Activated CD8-positive, alpha-beta memory T cell treated with anti-CD3 and anti-CD28 coated beads, Interleukin-2, amount 10 ng/mL, durations not matched to agents 7 days and 5 days (primary cell): Measurements from ENCODE around the gene MEF2D. TPM values are rescaled to one million over a fixed set of nuclear protein-coding genes. Genes with fewer than 3 reads are reported as not detected.
A peak's percentile ranks its signal among the peaks of the same experiment; 100 is the strongest.

Experiments
- ATAC-seq: fragments of 150-1000 bp; cut with Tn5 transposase; one replicate; pipeline ENCODE4 v1.10.0; 2021; ENCODE audit warnings: moderate library complexity
- CTCF ChIA-PET: fragments of 350-600 bp; sonication (Branson Sonifier 250); formaldehyde crosslinking; loops from one replicate; lab custom pipeline; 2021; ENCODE audit warnings: antibody characterized with exemption; lab: Charles Lee
- DNase-seq: peaks from one replicate; pipeline ENCODE4 v3.0.0-alpha.2; 2020
- H3K27ac Mint-ChIP-seq: one replicate; pipeline ENCODE4 v1.8.0; 2021; ENCODE audit warnings: mild to moderate bottlenecking, mixed read lengths
- H3K27me3 Mint-ChIP-seq: one replicate; pipeline ENCODE4 v1.8.0; 2021; ENCODE audit warnings: mixed read lengths
- H3K36me3 Mint-ChIP-seq: one replicate; pipeline ENCODE4 v1.8.0; 2021; ENCODE audit warnings: mild to moderate bottlenecking, mixed read lengths
- H3K4me1 Mint-ChIP-seq: one replicate; pipeline ENCODE4 v1.8.0; 2021; ENCODE audit warnings: mixed read lengths
- H3K4me3 Mint-ChIP-seq: one replicate; pipeline ENCODE4 v1.8.0; 2021; ENCODE audit warnings: mild to moderate bottlenecking, moderate library complexity, mixed read lengths
- H3K9me3 Mint-ChIP-seq: one replicate; pipeline ENCODE4 v1.8.0; 2022; ENCODE audit warnings: low read depth, mixed read lengths
- total RNA-seq, 2 experiments: library from RNA; stranded (reverse); gene quantifications; one replicate each; pipeline ENCODE4 v1.2.3, GENCODE V29; 2021

Gene MEF2D
- total RNA-seq, 2 experiments from 2014 or later = 57.1 to 63.1 TPM

DNA sequence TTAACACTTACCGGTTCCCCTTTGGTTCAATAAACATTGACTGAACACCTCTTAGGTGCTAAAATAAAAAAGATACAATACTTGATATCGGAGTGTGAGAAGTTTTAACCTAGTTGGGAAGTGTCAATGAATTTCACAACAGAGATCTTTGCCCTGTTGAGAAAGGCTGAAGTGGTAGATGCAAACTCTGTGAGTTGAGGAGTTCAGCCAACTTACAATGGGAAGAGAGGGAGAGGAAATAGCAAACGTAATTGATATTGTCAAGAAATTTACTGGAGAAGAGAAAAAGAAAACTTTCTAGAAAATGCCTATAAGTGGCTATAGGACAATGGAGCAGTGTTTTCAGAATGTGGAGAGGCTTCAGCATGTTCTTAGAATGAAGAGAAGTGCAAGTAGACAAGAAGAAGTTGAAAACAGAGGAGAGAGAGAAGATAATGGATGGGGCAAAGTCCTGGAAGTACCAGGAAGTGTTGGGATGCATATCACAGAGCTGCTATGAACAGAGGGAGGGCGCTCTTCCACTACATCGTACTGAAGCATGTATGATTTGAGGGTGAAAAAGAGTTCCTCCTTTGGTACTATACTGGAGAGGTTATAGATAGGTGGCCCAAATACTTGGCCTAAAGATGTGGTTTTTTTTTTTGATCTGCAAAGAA lies 48.9 kb downstream of the MEF2D start:
- Mint-ChIP-seq H3K4me3 (no peak overlapping the region), H3K4me1 (peaks cover 37% of the 10 kb centered on the region), H3K36me3 (no peaks in the 10 kb centered on the region), H3K27ac (no peak overlapping the region), H3K9me3 (no peaks in the 10 kb centered on the region), H3K27me3 (peaks cover 32% of the 10 kb centered on the region)
- ATAC-seq (no peak), DNase-seq (no peak)
- CTCF ChIA-PET = interaction anchor here (1.2 to 12.1 kb wide), 3 partner anchors 67 to 237 kb away, joined by 4 to 463 read pairs (median 7); no protein-coding TSS in a partner anchor

GRCh38 chr1:156448134-156448967 lies 52.2 kb downstream of the MEF2D start:
- H3K9me3 Mint-ChIP-seq = no peaks in the 10 kb centered on the region
- peaks cover 45% of the 10 kb centered on the region for H3K27me3 Mint-ChIP-seq
- peaks cover 31% of the 10 kb centered on the region for H3K4me1 Mint-ChIP-seq
- CTCF ChIA-PET = interaction anchor here (0.8 to 12.1 kb wide), 3 partner anchors 64 to 179 kb away, joined by 3 to 463 read pairs (median 24); no protein-coding TSS in a partner anchor
- DNase-seq (no peak), ATAC-seq (no peak)
- no peak overlapping the region for H3K4me3 Mint-ChIP-seq
- no peaks in the 10 kb centered on the region for H3K36me3 Mint-ChIP-seq
- no peak overlapping the region for H3K27ac Mint-ChIP-seq

GRCh38 chr1:156445789-156446263 lies 54.7 kb downstream of the MEF2D start:
- Mint-ChIP-seq H3K27me3 (peaks cover 58% of the 10 kb centered on the region), H3K4me3 (no peak overlapping the region), H3K4me1 (peaks cover 15% of the 10 kb centered on the region), H3K9me3 (no peaks in the 10 kb centered on the region), H3K36me3 (no peaks in the 10 kb centered on the region), H3K27ac (no peak overlapping the region)
- peak; percentile 86 for DNase-seq
- CTCF ChIA-PET = interaction anchor here (0.6 to 12.1 kb wide), 65 partner anchors 9 to 317 kb away, joined by 3 to 463 read pairs (median 4); partner anchors contain the start of genes CCT3, GPATCH4, HAPLN2 and NAXE
- ATAC-seq = peak; percentile 84

DNA sequence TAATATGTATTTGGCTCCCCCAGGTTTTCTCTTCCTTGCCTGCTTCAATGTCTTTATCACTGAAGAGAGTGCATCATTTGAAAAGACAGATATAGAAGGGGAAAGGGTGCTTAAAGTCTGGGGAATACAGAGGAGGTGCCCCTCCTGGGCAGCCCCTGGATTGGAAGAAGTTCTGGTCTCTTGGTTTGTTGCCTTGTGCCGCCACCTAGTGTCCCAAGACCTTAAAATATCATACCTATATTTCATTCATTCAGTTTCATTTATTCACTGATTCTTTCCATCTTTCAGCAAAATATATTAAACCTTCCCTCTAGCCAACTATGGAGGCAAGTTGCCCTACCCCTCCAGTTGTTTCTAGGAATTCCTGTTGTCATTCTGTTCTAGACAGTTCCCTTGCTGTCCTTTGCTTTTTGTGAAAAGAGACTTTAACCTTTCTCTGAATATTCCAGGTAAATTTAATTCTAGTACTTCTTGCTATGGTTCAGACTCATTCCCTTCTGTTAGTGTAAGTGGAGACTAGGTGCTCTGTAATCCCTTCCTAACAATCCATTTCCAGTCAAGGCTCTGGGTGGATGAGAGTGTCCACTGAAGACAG lies 56.1 kb downstream of the MEF2D start:
- Mint-ChIP-seq H3K4me3 (no peak overlapping the region), H3K27ac (no peak overlapping the region), H3K9me3 (no peaks in the 10 kb centered on the region), H3K4me1 (peaks cover 15% of the 10 kb centered on the region), H3K27me3 (peaks cover 71% of the 10 kb centered on the region), H3K36me3 (no peaks in the 10 kb centered on the region)
- peak; percentile 52 for DNase-seq
- no peak for ATAC-seq
- CTCF ChIA-PET = interaction anchor here (0.9 to 12.1 kb wide), 17 partner anchors 10 to 169 kb away, joined by 3 to 463 read pairs (median 14); partner anchors contain the start of genes CCT3 and TSACC

GRCh38 chr1:156443286-156443685 lies 57.3 kb downstream of the MEF2D start:
- H3K27ac Mint-ChIP-seq = no peak overlapping the region

DNA sequence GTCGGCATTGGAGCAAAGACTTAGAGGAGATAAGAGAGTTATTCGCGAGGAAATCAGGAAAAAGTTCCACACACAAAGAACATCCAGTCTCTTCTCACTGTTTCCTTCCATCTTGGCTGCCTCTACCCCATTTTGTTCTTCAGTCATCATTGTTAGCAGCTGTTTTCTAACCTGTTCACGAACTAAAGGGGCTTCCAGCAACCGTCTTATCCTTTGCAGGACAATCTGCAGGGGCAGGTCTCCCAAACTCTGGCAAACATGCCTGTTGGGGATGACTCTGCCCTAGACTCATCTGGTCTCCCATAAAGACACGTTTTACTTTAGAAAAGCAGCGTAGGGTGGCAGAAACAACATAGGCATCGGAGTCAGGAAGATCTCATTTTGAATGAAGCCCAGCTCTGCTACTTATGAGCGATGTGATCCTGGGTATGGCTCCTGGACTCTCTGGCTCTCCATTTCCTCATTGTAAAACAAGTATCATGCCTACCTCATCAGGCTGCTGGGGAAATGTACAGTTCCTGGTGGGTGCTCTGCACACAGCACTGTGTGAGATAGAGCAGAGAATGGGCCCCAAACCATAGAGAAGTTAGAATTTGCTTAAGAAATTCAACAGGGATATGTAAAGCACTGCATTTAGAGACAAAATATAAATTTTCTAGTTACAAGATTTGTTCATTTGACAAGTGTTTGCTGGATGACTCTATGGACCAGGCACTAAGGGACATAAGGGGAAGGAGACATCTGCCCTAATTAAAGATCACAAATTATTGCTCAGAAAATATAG lies 59.7 kb downstream of the MEF2D start:
- peaks cover under 1% of the 10 kb centered on the region for H3K36me3 Mint-ChIP-seq

More at GRCh38 chr1:156443286-156443685, 57.3 kb downstream of the MEF2D start:
- no peak for ATAC-seq
- DNase-seq = no peak
- CTCF ChIA-PET = interaction anchor here (2.3 to 4.6 kb wide), 3 partner anchors 24 to 60 kb away, joined by 11 to 86 read pairs (median 14); no protein-coding TSS in a partner anchor
- Mint-ChIP-seq H3K27me3 (peaks cover 75% of the 10 kb centered on the region), H3K4me3 (no peak overlapping the region), H3K36me3 (no peaks in the 10 kb centered on the region), H3K9me3 (no peaks in the 10 kb centered on the region), H3K4me1 (peaks cover 21% of the 10 kb centered on the region)

GRCh38 chr1:156439777-156440183 lies 60.8 kb downstream of the MEF2D start:
- H3K27me3 Mint-ChIP-seq = peaks cover 91% of the 10 kb centered on the region
- ATAC-seq = no peak
- no peaks in the 10 kb centered on the region for H3K9me3 Mint-ChIP-seq
- no peak for DNase-seq
- CTCF ChIA-PET = interaction anchor here (0.9 to 4.6 kb wide), 4 partner anchors 18 to 185 kb away, joined by 3 to 86 read pairs (median 3); no protein-coding TSS in a partner anchor
- H3K4me1 Mint-ChIP-seq = peaks cover 22% of the 10 kb centered on the region
- H3K36me3 Mint-ChIP-seq = peaks cover 4% of the 10 kb centered on the region
- H3K27ac Mint-ChIP-seq = no peak overlapping the region
- H3K4me3 Mint-ChIP-seq = no peak overlapping the region

More for the DNA sequence above, 59.7 kb downstream of the MEF2D start:
- H3K27me3 Mint-ChIP-seq = peaks cover 86% of the 10 kb centered on the region
- CTCF ChIA-PET = interaction anchor here (0.8 to 4.6 kb wide), 7 partner anchors 9 to 84 kb away, joined by 3 to 86 read pairs (median 3); no protein-coding TSS in a partner anchor
- DNase-seq (no peak), ATAC-seq (no peak)
- H3K4me1 Mint-ChIP-seq = peaks cover 18% of the 10 kb centered on the region
- no peak overlapping the region for H3K27ac Mint-ChIP-seq
- H3K9me3 Mint-ChIP-seq = no peaks in the 10 kb centered on the region
- no peak overlapping the region for H3K4me3 Mint-ChIP-seq

DNA sequence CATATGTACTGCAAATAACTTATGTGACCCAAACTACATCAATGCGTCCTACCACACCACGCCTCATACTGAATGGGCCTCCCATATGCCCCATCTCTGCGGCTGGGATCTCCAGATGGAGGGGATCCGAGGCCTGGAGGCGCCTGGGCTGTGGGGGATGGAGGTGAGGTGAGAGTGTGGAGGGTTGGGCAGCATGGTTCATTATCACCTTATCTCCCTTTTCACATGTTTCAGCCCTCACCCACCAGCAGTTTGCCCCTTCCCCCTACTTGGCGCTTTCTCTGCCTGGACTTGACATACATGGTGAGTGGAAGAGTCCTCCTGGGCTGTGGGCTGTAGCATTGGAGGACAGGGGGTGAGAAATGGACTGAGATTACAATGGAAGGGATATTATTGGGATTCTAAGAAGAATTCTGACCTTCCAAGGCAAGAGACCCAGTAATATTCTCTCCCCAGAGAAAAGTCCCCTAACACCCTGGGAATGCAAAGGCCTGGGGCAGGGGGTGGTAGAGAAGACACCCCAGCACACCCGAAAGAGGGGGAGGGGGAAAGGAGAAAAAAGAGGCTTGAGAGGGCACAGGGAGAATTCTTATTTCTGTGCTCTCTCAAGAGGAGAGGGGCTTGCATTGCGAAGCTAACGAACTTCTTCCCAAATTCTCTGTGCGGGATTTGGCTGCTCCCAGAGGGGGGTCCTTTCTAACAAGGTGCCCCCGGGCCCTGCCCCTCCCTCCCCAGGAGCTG lies 61.4 kb downstream of the MEF2D start:
- Mint-ChIP-seq H3K27ac (no peak overlapping the region), H3K36me3 (peaks cover 4% of the 10 kb centered on the region), H3K4me1 (peaks cover 22% of the 10 kb centered on the region), H3K4me3 (no peak overlapping the region), H3K27me3 (peaks cover 91% of the 10 kb centered on the region), H3K9me3 (no peaks in the 10 kb centered on the region)
- CTCF ChIA-PET = interaction anchor here (0.9 to 1.4 kb wide), 3 partner anchors 17 to 185 kb away, joined by 3 read pairs; no protein-coding TSS in a partner anchor
- ATAC-seq (no peak), DNase-seq (no peak)

GRCh38 chr1:156438278-156438987 lies 62.1 kb downstream of the MEF2D start:
- DNase-seq = no peak
- H3K27ac Mint-ChIP-seq = no peak overlapping the region
- H3K36me3 Mint-ChIP-seq = peaks cover 4% of the 10 kb centered on the region
- no peaks in the 10 kb centered on the region for H3K9me3 Mint-ChIP-seq
- H3K4me3 Mint-ChIP-seq = no peak overlapping the region
- CTCF ChIA-PET = no interaction called here
- H3K27me3 Mint-ChIP-seq = peaks cover 93% of the 10 kb centered on the region
- no peak for ATAC-seq
- peaks cover 22% of the 10 kb centered on the region for H3K4me1 Mint-ChIP-seq

DNA sequence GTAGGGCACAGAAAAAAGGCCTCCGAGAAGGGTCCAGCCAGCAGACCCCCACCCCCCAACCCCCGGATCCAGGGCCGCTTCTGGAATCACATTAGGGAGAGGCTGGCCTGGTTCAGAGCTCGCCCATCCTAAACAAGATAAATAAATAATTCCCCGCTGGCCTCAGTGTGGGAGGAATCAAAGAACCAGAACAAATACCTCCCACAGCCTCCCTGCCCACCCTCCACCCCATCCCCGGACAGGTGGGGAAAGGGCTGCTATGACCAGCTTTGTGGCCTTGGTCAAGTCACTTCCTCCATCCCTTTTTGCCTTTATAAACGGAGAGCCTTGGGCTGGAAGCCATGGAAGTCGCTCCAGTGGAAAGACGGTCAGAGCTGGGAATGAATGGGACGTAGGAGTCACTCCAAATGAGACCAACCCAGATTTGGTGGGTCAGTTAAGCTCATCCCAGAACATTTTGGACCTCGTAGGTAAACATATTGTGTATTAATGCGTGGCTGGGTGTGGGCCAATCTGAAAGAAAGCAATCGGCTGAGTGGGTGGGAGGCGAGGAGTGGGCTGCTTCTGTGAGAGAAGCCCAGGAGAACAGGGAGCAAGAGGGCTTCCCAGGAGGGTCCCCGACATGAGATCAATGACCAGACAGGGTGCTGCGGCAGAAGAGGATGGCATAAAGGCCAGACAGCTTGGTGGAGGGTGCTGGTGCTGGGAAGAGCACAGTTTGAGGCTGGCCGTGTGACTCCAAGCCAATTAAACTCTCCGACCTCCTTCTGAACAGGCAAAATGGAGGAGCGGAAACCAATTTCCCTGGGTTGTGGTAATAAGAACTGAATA lies 63.3 kb downstream of the MEF2D start:
- Mint-ChIP-seq H3K27ac (peak overlapping the region; percentile 15), H3K36me3 (peaks cover 4% of the 10 kb centered on the region)
- no peak for ATAC-seq

More for the DNA sequence above, 63.3 kb downstream of the MEF2D start:
- H3K4me1 Mint-ChIP-seq = peaks cover 22% of the 10 kb centered on the region
- peaks cover 94% of the 10 kb centered on the region for H3K27me3 Mint-ChIP-seq
- H3K4me3 Mint-ChIP-seq = no peak overlapping the region
- CTCF ChIA-PET = interaction anchor here (0.9 to 9.0 kb wide), 4 partner anchors 9 to 187 kb away, joined by 3 to 107 read pairs (median 6); no protein-coding TSS in a partner anchor
- H3K9me3 Mint-ChIP-seq = no peaks in the 10 kb centered on the region
- DNase-seq = no peak
